Progenitor cell of endocrine pancreas (in vitro differentiated cells): ENCODE measurements around the gene SMARCA2. TPM values are rescaled to one million over a fixed set of nuclear protein-coding genes. Genes with fewer than 3 reads are reported as not detected.

Source experiments
- DNase-seq: peaks from one replicate; pipeline ENCODE4 v3.0.0; 2021; ENCODE audit warnings: low spot score; ENCODE audit not compliant: unreplicated experiment
- H3K27ac Mint-ChIP-seq: 2 replicates; pipeline ENCODE4 v1.8.0; 2021; ENCODE audit warnings: mild to moderate bottlenecking, moderate library complexity, mixed read lengths
- H3K27me3 Mint-ChIP-seq: 2 replicates; pipeline ENCODE4 v1.8.0; 2021; ENCODE audit warnings: mixed read lengths
- H3K36me3 Mint-ChIP-seq: 2 replicates; pipeline ENCODE4 v1.8.0; 2022; ENCODE audit warnings: mixed read lengths; ENCODE audit not compliant: insufficient read depth
- H3K4me1 Mint-ChIP-seq: 2 replicates; pipeline ENCODE4 v1.8.0; 2021; ENCODE audit warnings: low read depth, mixed read lengths
- H3K4me3 Mint-ChIP-seq: 2 replicates; pipeline ENCODE4 v1.8.0; 2021; ENCODE audit warnings: low read depth, mild to moderate bottlenecking, moderate library complexity, mixed read lengths
- H3K9me3 Mint-ChIP-seq: 2 replicates; pipeline ENCODE4 v1.8.0; 2021; ENCODE audit warnings: low read depth, mixed read lengths
- total RNA-seq: library from RNA; stranded (reverse); gene quantifications from 2 replicates; pipeline ENCODE4 v1.2.1, GENCODE V29; 2021
- TF ChIP-seq, protein P1 (sequence below): fragments of 200-600 bp; sonication (generic); IDR thresholded peaks from one replicate; pipeline ENCODE4 v1.5.0; 2021; ENCODE audit warnings: antibody characterized with exemption, mild to moderate bottlenecking; ENCODE audit not compliant: unreplicated experiment

Gene SMARCA2
- total RNA-seq, 1 donor from 2014 or later: 55.8 TPM

DNA sequence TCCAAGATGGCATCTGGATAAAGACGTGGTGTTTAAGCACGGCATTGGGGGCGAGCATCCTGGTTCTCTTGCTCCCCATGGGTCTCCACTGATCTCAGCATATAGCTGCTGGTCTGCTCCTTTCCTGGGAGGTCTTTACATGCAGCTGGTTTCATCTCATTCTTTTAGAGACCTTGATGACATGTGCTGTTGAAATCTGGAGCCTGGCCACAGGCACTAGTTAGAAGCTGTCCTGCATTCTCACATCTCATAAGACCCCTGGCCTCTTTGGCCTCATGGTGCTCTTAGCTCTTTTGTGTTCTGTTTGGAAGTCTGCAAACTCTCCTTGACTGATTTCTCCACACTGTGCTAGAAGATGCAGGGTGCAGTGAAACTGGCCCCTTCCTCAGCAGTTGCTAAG, 113.0 kb downstream of the SMARCA2 start:
- H3K4me3 Mint-ChIP-seq: no peak overlapping the region
- no peaks in the 10 kb centered on the region for H3K4me1 Mint-ChIP-seq
- peaks cover 9% of the 10 kb centered on the region for H3K36me3 Mint-ChIP-seq
- H3K27ac Mint-ChIP-seq: no peak overlapping the region
- TF ChIP-seq, protein P1, sequence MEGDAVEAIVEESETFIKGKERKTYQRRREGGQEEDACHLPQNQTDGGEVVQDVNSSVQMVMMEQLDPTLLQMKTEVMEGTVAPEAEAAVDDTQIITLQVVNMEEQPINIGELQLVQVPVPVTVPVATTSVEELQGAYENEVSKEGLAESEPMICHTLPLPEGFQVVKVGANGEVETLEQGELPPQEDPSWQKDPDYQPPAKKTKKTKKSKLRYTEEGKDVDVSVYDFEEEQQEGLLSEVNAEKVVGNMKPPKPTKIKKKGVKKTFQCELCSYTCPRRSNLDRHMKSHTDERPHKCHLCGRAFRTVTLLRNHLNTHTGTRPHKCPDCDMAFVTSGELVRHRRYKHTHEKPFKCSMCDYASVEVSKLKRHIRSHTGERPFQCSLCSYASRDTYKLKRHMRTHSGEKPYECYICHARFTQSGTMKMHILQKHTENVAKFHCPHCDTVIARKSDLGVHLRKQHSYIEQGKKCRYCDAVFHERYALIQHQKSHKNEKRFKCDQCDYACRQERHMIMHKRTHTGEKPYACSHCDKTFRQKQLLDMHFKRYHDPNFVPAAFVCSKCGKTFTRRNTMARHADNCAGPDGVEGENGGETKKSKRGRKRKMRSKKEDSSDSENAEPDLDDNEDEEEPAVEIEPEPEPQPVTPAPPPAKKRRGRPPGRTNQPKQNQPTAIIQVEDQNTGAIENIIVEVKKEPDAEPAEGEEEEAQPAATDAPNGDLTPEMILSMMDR: no peak
- H3K9me3 Mint-ChIP-seq: no peaks in the 10 kb centered on the region
- H3K27me3 Mint-ChIP-seq: no peaks in the 10 kb centered on the region
- DNase-seq: no peak

DNA sequence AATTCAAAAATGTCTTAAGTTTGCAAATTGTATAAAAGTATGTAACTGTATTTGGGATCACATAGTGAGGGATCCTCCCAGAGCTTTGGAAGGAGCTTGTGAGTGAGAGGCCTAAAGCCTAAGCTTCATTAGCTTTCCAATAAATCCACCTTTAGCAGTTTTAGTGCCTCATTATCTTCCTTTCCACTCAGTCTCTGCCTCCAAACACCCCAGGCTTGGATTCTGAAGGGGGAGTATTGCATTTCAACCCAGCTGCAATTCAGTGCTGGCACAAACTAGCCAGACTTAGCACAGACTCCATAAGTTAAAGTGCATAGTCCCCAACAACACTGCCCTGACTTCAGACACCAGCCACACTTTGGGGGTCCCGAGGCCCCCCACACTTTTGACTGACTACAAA, 113.5 kb downstream of the SMARCA2 start:
- TF ChIP-seq, protein P1: no peak
- no peaks in the 10 kb centered on the region for H3K4me1 Mint-ChIP-seq
- no peak for DNase-seq
- H3K36me3 Mint-ChIP-seq: peaks cover 8% of the 10 kb centered on the region
- H3K27me3 Mint-ChIP-seq: no peaks in the 10 kb centered on the region
- H3K4me3 Mint-ChIP-seq: no peak overlapping the region
- H3K9me3 Mint-ChIP-seq: no peaks in the 10 kb centered on the region
- no peak overlapping the region for H3K27ac Mint-ChIP-seq

DNA sequence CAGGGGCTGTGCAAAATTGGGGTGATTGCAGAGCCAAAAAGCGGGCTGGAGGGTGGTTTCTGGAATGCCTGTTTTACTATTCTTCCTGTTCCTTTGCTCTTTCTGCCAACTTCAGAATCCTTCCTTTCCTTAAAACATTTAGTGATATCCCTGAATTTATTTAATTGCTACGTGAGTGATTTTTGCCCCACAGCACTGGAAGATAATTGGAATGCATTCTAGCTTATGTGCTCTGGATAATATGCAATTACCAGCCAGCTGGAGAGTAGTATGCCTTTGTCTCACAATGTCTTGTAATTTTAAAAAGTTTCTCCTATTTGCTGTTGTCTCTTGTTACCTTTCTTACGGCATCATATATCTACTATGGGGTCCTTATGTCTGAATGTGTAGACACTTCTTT, 115.8 kb downstream of the SMARCA2 start:
- H3K27me3 Mint-ChIP-seq: no peaks in the 10 kb centered on the region
- H3K27ac Mint-ChIP-seq: no peak overlapping the region
- DNase-seq: no peak
- H3K4me1 Mint-ChIP-seq: no peaks in the 10 kb centered on the region
- H3K9me3 Mint-ChIP-seq: no peaks in the 10 kb centered on the region
- TF ChIP-seq, protein P1: no peak
- H3K36me3 Mint-ChIP-seq: peaks cover 1% of the 10 kb centered on the region
- H3K4me3 Mint-ChIP-seq: no peak overlapping the region

DNA sequence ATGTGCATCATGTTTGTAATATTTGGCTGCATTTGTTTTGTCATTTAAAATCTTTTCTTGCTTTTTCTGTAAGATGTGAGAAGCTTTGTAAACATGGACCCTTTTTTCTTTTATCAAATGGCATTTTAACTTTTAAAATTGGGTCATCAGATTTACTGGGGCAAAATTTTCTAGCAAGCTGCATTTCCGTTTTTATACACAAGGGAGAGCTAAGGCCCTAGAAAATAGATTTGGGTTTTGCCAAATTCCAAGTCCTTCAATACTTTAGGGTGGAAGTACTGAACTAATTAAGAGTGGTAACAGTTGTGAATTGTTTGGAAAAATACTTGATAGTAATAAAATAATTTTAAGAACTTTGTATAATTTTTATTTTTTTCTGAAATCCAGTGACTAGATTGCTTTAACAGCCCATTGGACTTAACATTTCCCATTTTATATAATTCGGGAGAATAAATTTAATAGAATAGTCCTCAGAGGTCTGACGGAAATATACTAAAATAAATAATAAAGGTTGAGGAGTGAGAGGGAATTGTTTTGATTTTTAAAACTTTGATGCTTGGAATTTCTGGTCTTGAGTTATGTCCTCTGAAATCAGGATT, 117.4 kb downstream of the SMARCA2 start:
- H3K27ac Mint-ChIP-seq: no peak overlapping the region

DNA sequence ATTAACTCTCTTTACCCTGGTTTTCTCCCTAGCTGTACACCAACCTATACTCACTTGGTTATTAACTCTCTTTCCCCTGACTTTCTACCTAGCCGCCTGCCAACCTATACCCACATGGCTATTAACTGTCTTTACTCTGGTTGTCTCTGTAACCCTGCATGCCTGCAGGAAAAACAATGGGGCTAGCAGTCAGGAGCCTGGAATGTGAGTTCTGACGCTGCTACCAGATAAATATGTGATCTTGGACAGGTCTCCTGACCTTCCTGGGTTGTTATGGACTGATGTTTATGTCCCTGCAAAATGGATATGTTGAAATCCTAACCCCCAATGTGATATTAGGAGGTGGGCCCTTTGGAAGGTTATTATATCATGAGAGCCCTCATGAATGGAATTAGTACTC, 119.2 kb downstream of the SMARCA2 start:
- no peaks in the 10 kb centered on the region for H3K27me3 Mint-ChIP-seq
- H3K4me3 Mint-ChIP-seq: no peak overlapping the region
- DNase-seq: no peak
- no peak overlapping the region for H3K27ac Mint-ChIP-seq
- TF ChIP-seq, protein P1: no peak
- no peaks in the 10 kb centered on the region for H3K4me1 Mint-ChIP-seq
- peaks cover 5% of the 10 kb centered on the region for H3K36me3 Mint-ChIP-seq
- H3K9me3 Mint-ChIP-seq: peaks cover 4% of the 10 kb centered on the region

More for the DNA sequence above, 117.4 kb downstream of the SMARCA2 start:
- no peaks in the 10 kb centered on the region for H3K27me3 Mint-ChIP-seq
- no peaks in the 10 kb centered on the region for H3K4me1 Mint-ChIP-seq
- peaks cover 3% of the 10 kb centered on the region for H3K36me3 Mint-ChIP-seq
- no peak overlapping the region for H3K4me3 Mint-ChIP-seq
- TF ChIP-seq, protein P1: peak; percentile 86
- H3K9me3 Mint-ChIP-seq: no peaks in the 10 kb centered on the region
- DNase-seq: no peak
